H1 (cell line): ENCODE results near the gene ANKRD2. TPM values are rescaled to one million over a fixed set of nuclear protein-coding genes. Genes with fewer than 3 reads are reported as not detected.

Source experiments
- CTCF ChIA-PET: fragments of 300-600 bp; sonication (Branson Sonifier 250); formaldehyde crosslinking; loops from one replicate; lab custom pipeline; 2021; ENCODE audit not compliant: partially characterized antibody; lab: Charles Lee
- POLR2A ChIA-PET: fragments of 300-600 bp; sonication (Branson Sonifier 250); formaldehyde crosslinking; loops from one replicate; lab custom pipeline; 2021; ENCODE audit warnings: inconsistent platforms; ENCODE audit not compliant: partially characterized antibody; lab: Charles Lee
- DNase-seq, 2 experiments: peaks; one replicate each; pipeline versions ENCODE4 v3.0.0 to v3.0.0-alpha.2; 2010 to 2022; ENCODE audit warnings: low spot score in 2 of 2, low read depth in 1 of 2, mixed read lengths in 1 of 2
- FAIRE-seq: peaks from 2 replicates; lab custom pipeline; 2011; peaks lifted over from hg19 to GRCh38; lab: Jason Lieb, UNC
- H2AFZ ChIP-seq: 2 replicates; pipeline ENCODE4 v1.8.1; 2012; ENCODE audit warnings: low read length, inconsistent platforms
- H2AK5ac ChIP-seq: 2 replicates; pipeline ENCODE4 v1.6.1; 2013; ENCODE audit warnings: low read depth, low read length
- H2BK120ac ChIP-seq: replicated peaks from 2 replicates; pipeline ENCODE3; 2013; ENCODE audit warnings: low read depth, low read length, inconsistent platforms
- H2BK12ac ChIP-seq: 2 replicates; pipeline ENCODE4 v1.6.1; 2013; ENCODE audit warnings: low read depth, low read length
- H2BK15ac ChIP-seq: 2 replicates; pipeline ENCODE4 v1.6.1; 2013; ENCODE audit warnings: low read length
- H2BK20ac ChIP-seq: 2 replicates; pipeline ENCODE4 v1.6.1; 2013; ENCODE audit warnings: low read length
- H2BK5ac ChIP-seq: 2 replicates; pipeline ENCODE4 v1.6.1; 2013; ENCODE audit warnings: low read depth, low read length
- H3K14ac ChIP-seq: 2 replicates; pipeline ENCODE4 v1.6.1; 2013; ENCODE audit warnings: inconsistent platforms; ENCODE audit not compliant: insufficient read length
- H3K18ac ChIP-seq: 2 replicates; pipeline ENCODE4 v1.6.1; 2013; ENCODE audit warnings: low read length; ENCODE audit errors: extremely low read depth
- H3K23ac ChIP-seq: 2 replicates; pipeline ENCODE4 v1.6.1; 2013; ENCODE audit warnings: inconsistent platforms; ENCODE audit not compliant: insufficient read length
- H3K23me2 ChIP-seq: 2 replicates; pipeline ENCODE4 v1.6.1; 2013; ENCODE audit warnings: low read depth, low read length
- H3K27ac ChIP-seq: 2 replicates; pipeline ENCODE4 v1.6.1; 2011; ENCODE audit warnings: low read depth, low read length, inconsistent platforms
- H3K27me3 ChIP-seq, 4 experiments: replicated peaks in 1 of 4; 1 replicate in 1 of 4; 2 replicates in 3 of 4; pipeline versions ENCODE4 v1.6.1 to v1.8.1; 2011 to 2013; ENCODE audit warnings: low read length in 3 of 4, mild to moderate bottlenecking in 3 of 4, inconsistent platforms in 2 of 4, mixed read lengths in 2 of 4, moderate library complexity in 1 of 4; ENCODE audit not compliant: control insufficient read depth in 3 of 4, insufficient read depth in 3 of 4; ENCODE audit errors: extremely low read depth in 1 of 4
- H3K36me3 ChIP-seq, 4 experiments: 2 replicates each; pipeline versions ENCODE4 v1.6.1 to v1.8.1; 2011 to 2013; ENCODE audit warnings: mild to moderate bottlenecking in 4 of 4, low read length in 3 of 4, moderate library complexity in 2 of 4, control low read depth in 1 of 4, inconsistent platforms in 1 of 4; ENCODE audit not compliant: insufficient read depth in 4 of 4, control insufficient read depth in 2 of 4
- H3K4ac ChIP-seq: replicated peaks from 2 replicates; pipeline ENCODE3; 2013; ENCODE audit warnings: low read length, low read depth, mixed read lengths, inconsistent platforms; ENCODE audit not compliant: insufficient read length
- H3K4me1 ChIP-seq, 4 experiments: replicated peaks in 1 of 4; 1 replicate in 1 of 4; 2 replicates in 3 of 4; pipeline versions ENCODE4 v1.6.1 to v1.8.1; 2011 to 2013; ENCODE audit warnings: low read length in 3 of 4, inconsistent platforms in 2 of 4, mixed read lengths in 1 of 4; ENCODE audit not compliant: insufficient read depth in 4 of 4, control insufficient read depth in 3 of 4
- H3K4me2 ChIP-seq, 2 experiments: 2 replicates each; pipeline versions ENCODE4 v1.6.1 to v1.8.1; 2011 to 2013; ENCODE audit warnings: low read depth in 2 of 2, low read length in 2 of 2, control low read depth in 1 of 2, inconsistent platforms in 1 of 2, mild to moderate bottlenecking in 1 of 2; ENCODE audit not compliant: insufficient read depth in 1 of 2
- H3K4me3 ChIP-seq, 4 experiments: fragments of 200-600, 300-600 bp in 1 of 4; sonication (generic), shearing (Covaris generic), sonication (Bioruptor Twin) in 1 of 4; 2 replicates each; pipeline versions ENCODE4 v1.5.1 to v1.8.1; 2011 to 2016; ENCODE audit warnings: low read length in 4 of 4, low read depth in 3 of 4, control low read depth in 2 of 4, inconsistent platforms in 2 of 4, mild to moderate bottlenecking in 2 of 4, mixed read lengths in 1 of 4, moderate library complexity in 1 of 4; ENCODE audit not compliant: insufficient read depth in 2 of 4; ENCODE audit errors: extremely low read depth in 1 of 4
- H3K56ac ChIP-seq: replicated peaks from 2 replicates; pipeline ENCODE3; 2013; ENCODE audit warnings: low read depth, mild to moderate bottlenecking, mixed read lengths, low read length, inconsistent platforms; ENCODE audit not compliant: insufficient read length
- H3K79me1 ChIP-seq: 2 replicates; pipeline ENCODE4 v1.6.1; 2013; ENCODE audit warnings: low read depth, low read length, control low read depth
- H3K79me2 ChIP-seq, 2 experiments: 2 replicates each; pipeline versions ENCODE4 v1.6.1 to v1.8.1; 2012 to 2013; ENCODE audit warnings: low read length in 2 of 2, mild to moderate bottlenecking in 2 of 2, inconsistent platforms in 1 of 2; ENCODE audit not compliant: insufficient read depth in 2 of 2, control insufficient read depth in 1 of 2
- H3K9ac ChIP-seq, 4 experiments: replicated peaks in 1 of 4; 1 replicate in 1 of 4; 2 replicates in 3 of 4; pipeline versions ENCODE4 v1.6.1 to v1.8.1; 2011 to 2013; ENCODE audit warnings: low read depth in 3 of 4, low read length in 3 of 4, control low read depth in 2 of 4, mild to moderate bottlenecking in 2 of 4, moderate library complexity in 2 of 4, inconsistent platforms in 1 of 4; ENCODE audit errors: extremely low read depth in 1 of 4
- H3K9me3 ChIP-seq, 2 experiments: 2 replicates each; pipeline versions ENCODE4 v1.6.1 to v1.8.1; 2012 to 2013; ENCODE audit warnings: mild to moderate bottlenecking in 2 of 2, moderate library complexity in 2 of 2, control low read depth in 1 of 2, inconsistent platforms in 1 of 2, low read depth in 1 of 2, low read length in 1 of 2, mixed read lengths in 1 of 2; ENCODE audit not compliant: insufficient read depth in 2 of 2
- H4K20me1 ChIP-seq, 2 experiments: replicated peaks in 1 of 2; 2 replicates each; pipeline versions ENCODE3 to v1.8.1; 2011 to 2013; ENCODE audit warnings: inconsistent platforms in 2 of 2, low read length in 2 of 2, mild to moderate bottlenecking in 1 of 2; ENCODE audit not compliant: insufficient read depth in 2 of 2, control insufficient read depth in 1 of 2
- H4K5ac ChIP-seq: 2 replicates; pipeline ENCODE4 v1.6.1; 2013; ENCODE audit warnings: low read length, low read depth, mixed read lengths, inconsistent platforms; ENCODE audit not compliant: insufficient read length
- H4K8ac ChIP-seq: 2 replicates; pipeline ENCODE4 v1.8.0; 2013; ENCODE audit warnings: mild to moderate bottlenecking, moderate library complexity, low read length, inconsistent platforms; ENCODE audit not compliant: insufficient read depth; ENCODE audit errors: extremely low read depth
- H4K91ac ChIP-seq: replicated peaks from 2 replicates; pipeline ENCODE3; 2013; ENCODE audit warnings: low read length, mixed read lengths, inconsistent platforms; ENCODE audit not compliant: insufficient read length
- ATF2 ChIP-seq: IDR thresholded peaks from 2 replicates; pipeline ENCODE4 v1.6.1; 2012; ENCODE audit warnings: low read length, inconsistent platforms
- ATF3 ChIP-seq: IDR thresholded peaks from 2 replicates; pipeline ENCODE4 v1.6.1; 2011; ENCODE audit warnings: low read depth, mild to moderate bottlenecking, low read length; ENCODE audit not compliant: insufficient read depth
- BACH1 ChIP-seq: IDR thresholded peaks from 2 replicates; pipeline ENCODE4 v1.6.1; 2012; ENCODE audit warnings: low read length, improper control_type of control experiment
- BCL11A ChIP-seq, 2 experiments: IDR thresholded peaks; one replicate each; pipeline ENCODE4 v1.6.1; 2011; ENCODE audit warnings: low read depth in 2 of 2, low read length in 2 of 2, mild to moderate bottlenecking in 2 of 2
- PHF8 ChIP-seq: fragments of 200-600 bp; sonication (generic); conservative IDR thresholded peaks from 2 replicates; pipeline ENCODE4 v1.7.1; 2012; ENCODE audit warnings: low read depth, mild to moderate bottlenecking, inconsistent platforms, low read length, moderate library complexity
- RBBP5 ChIP-seq: IDR thresholded peaks from 2 replicates; pipeline ENCODE4 v1.7.1; 2012; ENCODE audit warnings: low read depth, mild to moderate bottlenecking, inconsistent platforms, low read length, moderate library complexity, borderline replicate concordance
- TBP ChIP-seq: IDR thresholded peaks from 2 replicates; pipeline ENCODE4 v1.6.1; 2011; ENCODE audit warnings: low read depth, low read length, improper control_type of control experiment
- TCF12 ChIP-seq: IDR thresholded peaks from 2 replicates; pipeline ENCODE4 v1.6.1; 2011; ENCODE audit warnings: low read depth, mild to moderate bottlenecking, low read length
- WGBS, 2 experiments: shearing (Covaris generic) in 1 of 2; methylation state at CpG; one replicate each; pipeline versions ENCODE4 v1.1.6 to v1.1.7; 2013 to 2015; ENCODE audit warnings: low lambda C conversion rate in 2 of 2, mixed read lengths in 2 of 2, inconsistent platforms in 1 of 2, low coverage in 1 of 2, missing lambda C conversion rate in 1 of 2; ENCODE audit not compliant: insufficient replicate concordance in 2 of 2, insufficient coverage in 1 of 2, insufficient read length in 1 of 2; ENCODE audit errors: extremely low coverage in 1 of 2, missing lambda C conversion rate in 1 of 2; 5-methylcytosine and 5-hydroxymethylcytosine counted together
- polyA plus RNA-seq, 7 experiments: library from polyadenylated mRNA; depleted of rRNA in 3 of 7; stranded (reverse) in 5 of 7; unstranded in 2 of 7; fragments of >200 nt in 5 of 7; fragments of 200-250 nt in 2 of 7; gene quantifications; 1 replicate in 5 of 7; 2 replicates in 1 of 7; 4 replicates in 1 of 7; pipeline versions ENCODE4 v1.2.1 to v1.2.3, GENCODE V29; 2011 to 2013; ENCODE audit warnings: missing spikeins in 2 of 7, mixed read lengths in 2 of 7
- total RNA-seq: library from RNA; stranded (reverse); fragmentation: NEBNext Ultra II Directional; extraction: Animal tissue kit (Norgen Biotek cat#: 25700); gene quantifications from 2 replicates; pipeline ENCODE4 v1.2.1, GENCODE V29; 2021

The ANKRD2 gene
- total and polyA plus RNA-seq, 2 of the 8 experiments (the other 6 are each of a cell fraction or from before 2014, with no cell fraction given), result not detected

DNA sequence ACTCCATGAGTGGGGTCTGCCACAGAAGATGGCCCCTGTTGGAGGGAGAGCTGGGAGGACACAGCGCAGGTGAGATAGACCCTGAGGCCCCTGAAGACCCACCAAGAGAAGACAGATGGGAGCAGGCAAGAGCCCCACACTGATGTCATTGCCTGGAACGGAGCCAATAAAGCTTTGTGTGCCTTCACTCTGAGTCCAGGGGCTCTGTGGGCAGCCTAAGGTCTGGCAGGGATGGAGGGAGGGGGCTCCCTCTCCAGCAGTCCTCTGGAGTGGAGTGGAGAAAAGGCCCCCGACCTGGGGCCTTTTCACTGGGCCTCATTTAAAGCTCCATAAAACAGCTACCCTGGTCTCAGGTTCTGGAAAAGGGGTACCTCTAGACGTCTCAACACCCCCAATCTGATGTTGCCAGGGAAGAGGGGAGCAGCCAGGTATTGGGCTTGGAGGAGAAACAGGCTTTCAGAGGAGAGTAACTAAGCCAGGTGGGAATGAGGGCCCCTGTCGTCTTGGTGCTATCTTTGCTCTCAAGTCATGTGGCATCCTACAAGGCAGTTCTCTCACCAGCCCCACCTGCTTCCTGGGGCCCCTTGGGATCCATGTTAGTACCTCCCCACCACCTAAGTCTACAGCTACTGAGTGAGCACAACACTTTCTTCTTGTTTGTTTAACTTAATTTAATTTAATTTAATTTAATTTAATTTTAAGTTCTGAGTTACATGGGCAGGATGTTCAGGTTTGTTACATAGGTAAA lies 18.3 kb downstream of the ANKRD2 start:
- Histone ChIP-seq H2BK120ac (no peak overlapping the region), H2BK15ac (no peak overlapping the region), H2AK5ac (no peak overlapping the region), H4K5ac (no peak overlapping the region), H4K8ac (no peak overlapping the region), H3K4me1 (no peaks in the 10 kb centered on the region), H3K18ac (no peak overlapping the region), H3K9me3 (no peaks in the 10 kb centered on the region), H3K27me3 (no peaks in the 10 kb centered on the region), H3K79me2 (no peaks in the 10 kb centered on the region), H4K20me1 (no peaks in the 10 kb centered on the region), H2BK20ac (no peak overlapping the region), H4K91ac (no peak overlapping the region), H3K4ac (no peak overlapping the region), H3K79me1 (no peaks in the 10 kb centered on the region), H3K56ac (no peak overlapping the region), H3K27ac (no peak overlapping the region), H3K4me3 (no peak overlapping the region), H3K23ac (no peak overlapping the region), H3K14ac (no peak overlapping the region), H3K23me2 (peaks cover 1% of the 10 kb centered on the region; the same call in 1 of the 2 replicates), H3K9ac (no peak overlapping the region), H2BK5ac (no peak overlapping the region), H2BK12ac (no peak overlapping the region), H3K36me3 (no peaks in the 10 kb centered on the region), H3K4me2 (no peak overlapping the region), H2AFZ (no peak overlapping the region)
- FAIRE-seq (no peak), DNase-seq (no peak)
- ChIA-PET POLR2A (interaction anchor here (1.0 kb wide), 1 partner anchor 123 kb away, joined by 3 read pairs; the partner anchor contains the start of gene MARVELD1), CTCF (interaction anchor here (1.1 to 3.4 kb wide), 10 partner anchors 7 to 129 kb away, joined by 3 to 20 read pairs (median 6); partner anchors contain the start of gene ANKRD2)
- WGBS, 2 experiments, result 83% methylated on average over 5 of the region's 5 CpGs; no CpG with 5 or more reads in 1 of the 2 experiments
- TF ChIP-seq ATF3 (no peak), ATF2 (no peak), TCF12 (no peak), RBBP5 (no peak), PHF8 (no peak), BACH1 (no peak), TBP (no peak), BCL11A (IDR thresholded peaks at IDR 0.05; ENCODE audit: low read depth in 2 of 2, low read length in 2 of 2) (no peak)
